Daoy (cell line): Measurements from ENCODE around the gene CPA5. TPM values are rescaled to one million over a fixed set of nuclear protein-coding genes. Genes with fewer than 3 reads are reported as not detected.

Experiments
- DNase-seq: peaks from one replicate; pipeline ENCODE4 v3.0.0-alpha.2; 2015; ENCODE audit warnings: low read depth
- total RNA-seq: library from RNA; depleted of rRNA; stranded (reverse); fragments of >200 nt; shearing (Covaris generic); gene quantifications from 2 replicates; pipeline ENCODE4 v1.2.3, GENCODE V29; 2014

CPA5 gene
- total RNA-seq, 1 experiment from 2014 or later, result 0.06 TPM

- DNase-seq, result peak; percentile 47
These were observed 32.6 kb downstream of the CPA5 start for GRCh38 chr7:130377178-130377577.

GRCh38 chr7:130379019-130379418 is 34.4 kb downstream of the CPA5 start:
- no peak for DNase-seq

GRCh38 chr7:130379532-130379920 is 34.9 kb downstream of the CPA5 start:
- DNase-seq, result no peak

GRCh38 chr7:130379921-130380860 is 35.6 kb downstream of the CPA5 start, which contains the start of gene CPA1:
Gene CPA1, plus strand, starts transcription at chr7:130380494. Its CDS starts 27 bp downstream, at chr7:130380521.
- no peak for DNase-seq

GRCh38 chr7:130380861-130381455 is 36.3 kb downstream of the CPA5 start:
- DNase-seq, result no peak

- peak; percentile 11 for DNase-seq
These were observed 37.1 kb downstream of the CPA5 start for GRCh38 chr7:130381468-130382312.

GRCh38 chr7:130383187-130383980 is 38.8 kb downstream of the CPA5 start:
- DNase-seq, result no peak

GRCh38 chr7:130384371-130384801 is 39.8 kb downstream of the CPA5 start:
- no peak for DNase-seq

- DNase-seq, result no peak
These were observed 40.4 kb downstream of the CPA5 start for GRCh38 chr7:130384841-130385599.

GRCh38 chr7:130385600-130386066 is 41.0 kb downstream of the CPA5 start:
- no peak for DNase-seq

- no peak for DNase-seq
These were observed 42.3 kb downstream of the CPA5 start for GRCh38 chr7:130386876-130387275.

GRCh38 chr7:130387306-130387627 is 42.7 kb downstream of the CPA5 start:
- DNase-seq, result no peak

- DNase-seq, result peak; percentile 24
These were observed 43.2 kb downstream of the CPA5 start for GRCh38 chr7:130387628-130388403.

- no peak for DNase-seq
These were observed 44.1 kb downstream of the CPA5 start for GRCh38 chr7:130388671-130389070.

GRCh38 chr7:130390486-130390885 is 45.9 kb downstream of the CPA5 start:
- DNase-seq, result no peak

GRCh38 chr7:130393101-130393561 is 48.5 kb downstream of the CPA5 start:
- no peak for DNase-seq

GRCh38 chr7:130393841-130394411 is 49.3 kb downstream of the CPA5 start:
- no peak for DNase-seq

- no peak for DNase-seq
These were observed 50.0 kb downstream of the CPA5 start for GRCh38 chr7:130394421-130395195.
